GM12878 (cell line): Measurements from ENCODE around the gene MSI2. TPM values are rescaled to one million over a fixed set of nuclear protein-coding genes. Genes with fewer than 3 reads are reported as not detected.

Source experiments
- ATAC-seq: fragments of 200-7000 bp; cut with Tn5 transposase; 3 replicates; pipeline ENCODE4 v1.9.1; 2020; ENCODE audit warnings: mild to moderate bottlenecking, moderate library complexity
- BruUV-seq: library from RNA; stranded (reverse); fragments of 400-500 nt; replicated peaks from 2 replicates; lab custom pipeline; 2021; lab: Mats Ljungman, UMichigan
- CTCF ChIA-PET: fragments of 300-600 bp; sonication (Branson Sonifier 250); formaldehyde crosslinking; extraction: SDS; loops from one replicate; lab custom pipeline; 2021; ENCODE audit warnings: inconsistent platforms; lab: Yijun Ruan, JAX
- POLR2A ChIA-PET: fragments of 350-600 bp; formaldehyde crosslinking; extraction: SDS; loops from one replicate; lab custom pipeline; 2021; ENCODE audit warnings: inconsistent platforms; lab: Charles Lee
- RAD21 ChIA-PET: fragments of 300-600 bp; sonication (Branson Sonifier 250); formaldehyde crosslinking; loops from one replicate; lab custom pipeline; 2023; ENCODE audit warnings: antibody characterized with exemption; ENCODE audit not compliant: unreplicated experiment; lab: Charles Lee
- SMC1A ChIA-PET: fragments of 300-600 bp; sonication (Branson Sonifier 250); formaldehyde crosslinking; loops from one replicate; lab custom pipeline; 2023; ENCODE audit not compliant: unreplicated experiment, uncharacterized antibody; lab: Charles Lee
- DNase-seq: peaks from one replicate; pipeline ENCODE4 v3.0.0-alpha.2; 2011; ENCODE audit warnings: low read depth, low spot score
- FAIRE-seq: peaks from 3 replicates; lab custom pipeline; 2011; peaks lifted over from hg19 to GRCh38; lab: Jason Lieb, UNC
- H2AFZ ChIP-seq: 2 replicates; pipeline ENCODE4 v1.6.0; 2011; ENCODE audit warnings: low read depth, low read length, control low read depth; ENCODE audit not compliant: control insufficient read depth
- H3K27ac ChIP-seq: 2 replicates; pipeline ENCODE4 v1.5.1; 2011; ENCODE audit warnings: control low read depth; ENCODE audit not compliant: control insufficient read depth, insufficient read depth
- H3K27me3 ChIP-seq, 2 experiments: replicated peaks in 1 of 2; 2 replicates each; pipeline versions ENCODE4 v1.6.0 to v1.6.1; 2011; ENCODE audit warnings: low read length in 1 of 2; ENCODE audit not compliant: control insufficient read depth in 2 of 2, insufficient read depth in 2 of 2
- H3K36me3 ChIP-seq, 2 experiments: 2 replicates each; pipeline ENCODE4 v1.5.1; 2011; ENCODE audit warnings: low read length in 1 of 2; ENCODE audit not compliant: control insufficient read depth in 2 of 2, insufficient read depth in 2 of 2
- H3K4me1 ChIP-seq: 2 replicates; pipeline ENCODE4 v1.6.1; 2011; ENCODE audit warnings: mild to moderate bottlenecking, low read length, moderate library complexity, mixed read lengths; ENCODE audit not compliant: control insufficient read depth, insufficient read depth
- H3K4me2 ChIP-seq: 2 replicates; pipeline ENCODE4 v1.6.0; 2011; ENCODE audit warnings: control low read depth; ENCODE audit not compliant: control insufficient read depth, insufficient read depth
- H3K4me3 ChIP-seq: fragments of 200-600 bp; sonication (generic); 2 replicates; pipeline ENCODE4 v1.5.1; 2016
- H3K79me2 ChIP-seq: 2 replicates; pipeline ENCODE4 v1.6.0; 2011; ENCODE audit warnings: low read length; ENCODE audit not compliant: control insufficient read depth, insufficient read depth
- H3K9ac ChIP-seq: 2 replicates; pipeline ENCODE4 v1.8.0; 2011; ENCODE audit warnings: low read length, control low read depth, mixed read lengths; ENCODE audit not compliant: control insufficient read depth, insufficient read depth
- H3K9me3 ChIP-seq: replicated peaks from 3 replicates; pipeline ENCODE4 v1.5.1; 2011; ENCODE audit warnings: mild to moderate bottlenecking, low read length; ENCODE audit not compliant: control insufficient read depth, insufficient read depth
- H4K20me1 ChIP-seq: 2 replicates; pipeline ENCODE4 v1.6.0; 2011; ENCODE audit not compliant: control insufficient read depth, insufficient read depth
- ETV6 ChIP-seq, 2 experiments: fragments of 450-650 bp in 1 of 2; IDR thresholded peaks in 1 of 2; conservative IDR thresholded peaks in 1 of 2; 2 replicates each; pipeline ENCODE4 v1.6.1; 2014; ENCODE audit warnings: antibody characterized with exemption in 1 of 2, borderline replicate concordance in 1 of 2, low read depth in 1 of 2, mild to moderate bottlenecking in 1 of 2, moderate library complexity in 1 of 2
- FOXK2 ChIP-seq: fragments of 450-650 bp; IDR thresholded peaks from 2 replicates; pipeline ENCODE4 v1.6.1; 2017; ENCODE audit warnings: mild to moderate bottlenecking, moderate library complexity
- FOXM1 ChIP-seq: IDR thresholded peaks from 2 replicates; pipeline ENCODE4 v1.6.1; 2012; ENCODE audit warnings: low read depth, mild to moderate bottlenecking, inconsistent platforms, low read length, moderate library complexity
- NFYA ChIP-seq: IDR thresholded peaks from 2 replicates; pipeline ENCODE4 v1.6.1; 2011; ENCODE audit warnings: low read depth, mild to moderate bottlenecking, low read length, improper control_type of control experiment, borderline replicate concordance
- PAX8 ChIP-seq: fragments of 450-650 bp; IDR thresholded peaks from 2 replicates; pipeline ENCODE4 v1.6.1; 2017; ENCODE audit warnings: mild to moderate bottlenecking, moderate library complexity
- POLR2AphosphoS5 ChIP-seq: IDR thresholded peaks from 2 replicates; pipeline ENCODE4 v1.6.1; 2011; ENCODE audit warnings: mild to moderate bottlenecking, low read length, inconsistent platforms
- SMAD1 ChIP-seq: fragments of 450-650 bp; IDR thresholded peaks from 2 replicates; pipeline ENCODE4 v1.6.1; 2018; ENCODE audit warnings: mild to moderate bottlenecking, low read depth; ENCODE audit not compliant: partially characterized antibody
- SMAD5 ChIP-seq: IDR thresholded peaks from 2 replicates; pipeline ENCODE4 v1.6.1; 2016; ENCODE audit warnings: antibody characterized with exemption, low read depth
- TCF12 ChIP-seq: IDR thresholded peaks from 2 replicates; pipeline ENCODE4 v1.6.1; 2011; ENCODE audit warnings: low read depth, mild to moderate bottlenecking, low read length
- ZNF207 ChIP-seq: fragments of 450-650 bp; IDR thresholded peaks from 2 replicates; pipeline ENCODE4 v1.6.1; 2014; ENCODE audit warnings: antibody characterized with exemption, mild to moderate bottlenecking, borderline replicate concordance
- WGBS: methylation state at CpG from one replicate; pipeline ENCODE4 v1.1.6; 2016; ENCODE audit warnings: low lambda C conversion rate; ENCODE audit not compliant: insufficient replicate concordance, insufficient coverage; ENCODE audit errors: missing lambda C conversion rate; 5-methylcytosine and 5-hydroxymethylcytosine counted together
- in situ Hi-C: fragments of 300-500 bp; cut with MboI; formaldehyde crosslinking; loops from 9 replicates; pipeline ENCODE4 v1.14.3; 2018; ENCODE audit warnings: mixed read lengths
- intact Hi-C: fragments of 100-400 bp; cut with micrococcal nuclease; formaldehyde crosslinking; loops from one replicate; pipeline ENCODE4 v1.14.2; 2022; ENCODE audit not compliant: unreplicated experiment
- polyA plus RNA-seq, 11 experiments: library from polyadenylated mRNA; depleted of rRNA in 4 of 11; unstranded in 6 of 11; stranded (reverse) in 5 of 11; fragments of >200 nt; fragmentation: Nextera tagmentation in 4 of 11; fragmentation: Illumina TruSeq in 1 of 11; extraction: Ambion mirVana in 4 of 11; extraction: Trizol in 1 of 11; gene quantifications; 1 replicate in 1 of 11; 2 replicates in 10 of 11; pipeline versions ENCODE4 v1.2.1 to v1.2.3, GENCODE V29; 2011 to 2016; ENCODE audit warnings: inconsistent platforms in 2 of 11, missing spikeins in 2 of 11, low read depth in 1 of 11
- total RNA-seq, 4 experiments: library from RNA; depleted of rRNA in 3 of 4; stranded (reverse); fragments of >200 nt in 3 of 4; fragmentation: Illumina TruSeq in 1 of 4; extraction: Trizol in 1 of 4; gene quantifications; 2 replicates each; pipeline versions ENCODE4 v1.2.1 to v1.2.3, GENCODE V29; 2013 to 2021
- TF ChIP-seq, protein P1 (sequence below): fragments of 450-650 bp; IDR thresholded peaks from 2 replicates; pipeline ENCODE4 v1.6.1; 2017; ENCODE audit warnings: mild to moderate bottlenecking
- TF ChIP-seq, protein P2 (sequence below): fragments of 150-350 bp; IDR thresholded peaks from 2 replicates; pipeline ENCODE4 v1.6.1; 2016; ENCODE audit warnings: low read depth, low read length
- TF ChIP-seq, protein P3 (sequence below): fragments of 450-650 bp; IDR thresholded peaks from 2 replicates; pipeline ENCODE4 v1.6.1; 2016; ENCODE audit warnings: mild to moderate bottlenecking
- TF ChIP-seq, protein P4 (sequence below): fragments of 450-650 bp; IDR thresholded peaks from 2 replicates; pipeline ENCODE4 v1.6.1; 2017; ENCODE audit warnings: mild to moderate bottlenecking, low read depth, inconsistent platforms; ENCODE audit not compliant: poor library complexity, severe bottlenecking

MSI2 gene
- total and polyA plus RNA-seq, 10 of the 15 experiments (the other 5 are each of a cell fraction or from before 2014, with no cell fraction given) = 6.1 to 76.1 (median 42.0) TPM

DNA sequence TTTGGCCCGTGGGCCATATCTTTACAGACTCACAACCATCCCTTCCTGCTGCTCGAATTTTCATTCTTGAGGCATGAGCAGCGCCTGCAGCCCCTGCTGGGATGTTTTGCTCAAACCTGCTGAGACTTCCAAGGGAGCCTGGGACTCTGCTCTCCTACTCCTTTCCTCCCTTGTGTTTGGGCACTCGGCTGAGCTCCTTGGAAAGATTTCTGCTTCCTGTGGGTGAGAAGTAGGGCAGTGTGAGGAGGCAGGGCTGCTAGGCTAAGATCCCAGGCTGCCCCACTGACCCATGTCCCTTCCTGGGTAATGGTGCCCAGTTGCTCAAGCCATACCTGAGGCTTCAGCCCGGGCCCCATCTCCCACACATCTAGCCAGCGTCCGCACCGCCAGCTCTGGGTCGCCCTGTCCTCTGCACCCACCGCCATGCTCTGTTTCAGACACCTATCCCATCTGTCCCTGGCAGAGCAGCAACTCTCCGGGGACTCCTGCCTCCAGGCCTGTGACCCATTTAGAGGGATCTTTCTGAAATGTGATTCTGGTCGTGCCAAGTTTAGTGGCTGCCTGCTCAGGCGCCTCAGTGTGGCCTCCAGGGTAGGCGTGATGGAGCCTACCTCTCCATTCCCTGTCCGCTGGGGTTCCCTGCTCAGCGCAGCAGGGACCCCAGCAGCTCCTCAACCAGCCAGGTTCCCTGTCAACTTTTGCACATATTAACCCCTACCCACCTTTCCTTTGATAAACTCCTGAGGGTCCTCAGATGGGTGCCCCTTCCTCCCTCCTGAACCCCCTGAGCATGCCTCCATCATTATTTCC is 298.7 kb downstream of the MSI2 start:
- RAD21 ChIA-PET = no interaction called here
- Histone ChIP-seq H3K4me1 (peaks cover 36% of the 10 kb centered on the region), H2AFZ (no peak overlapping the region), H3K9me3 (no peaks in the 10 kb centered on the region), H3K79me2 (peaks cover 17% of the 10 kb centered on the region), H3K4me2 (no peak overlapping the region), H3K4me3 (no peak overlapping the region), H4K20me1 (no peaks in the 10 kb centered on the region), H3K27ac (no peak overlapping the region), H3K36me3 (peaks cover 4 to 7% of the 10 kb centered on the region in 2 experiments; a peak in 2 of 4 replicates), H3K9ac (no peak overlapping the region), H3K27me3 (no peaks in the 10 kb centered on the region)
- intact Hi-C loops = no loop called here
- in situ Hi-C loops = no loop called here
- SMC1A ChIA-PET = interaction anchor here (2.0 kb wide), 1 partner anchor 14 kb away, joined by 4 read pairs; no protein-coding TSS in a partner anchor
- POLR2A ChIA-PET = no interaction called here
- CTCF ChIA-PET = interaction anchor here (0.8 to 4.8 kb wide), 2 partner anchors 13 to 311 kb away, joined by 3 to 38 read pairs; no protein-coding TSS in a partner anchor
- BruUV-seq = no TSS peak
- WGBS = 88% methylated on average over 16 of the region's 16 CpGs
- DNase-seq (no peak), ATAC-seq (no peak), FAIRE-seq (no peak)
- TF ChIP-seq TCF12 = no peak
- TF ChIP-seq NFYA = no peak
- TF ChIP-seq, protein P1, sequence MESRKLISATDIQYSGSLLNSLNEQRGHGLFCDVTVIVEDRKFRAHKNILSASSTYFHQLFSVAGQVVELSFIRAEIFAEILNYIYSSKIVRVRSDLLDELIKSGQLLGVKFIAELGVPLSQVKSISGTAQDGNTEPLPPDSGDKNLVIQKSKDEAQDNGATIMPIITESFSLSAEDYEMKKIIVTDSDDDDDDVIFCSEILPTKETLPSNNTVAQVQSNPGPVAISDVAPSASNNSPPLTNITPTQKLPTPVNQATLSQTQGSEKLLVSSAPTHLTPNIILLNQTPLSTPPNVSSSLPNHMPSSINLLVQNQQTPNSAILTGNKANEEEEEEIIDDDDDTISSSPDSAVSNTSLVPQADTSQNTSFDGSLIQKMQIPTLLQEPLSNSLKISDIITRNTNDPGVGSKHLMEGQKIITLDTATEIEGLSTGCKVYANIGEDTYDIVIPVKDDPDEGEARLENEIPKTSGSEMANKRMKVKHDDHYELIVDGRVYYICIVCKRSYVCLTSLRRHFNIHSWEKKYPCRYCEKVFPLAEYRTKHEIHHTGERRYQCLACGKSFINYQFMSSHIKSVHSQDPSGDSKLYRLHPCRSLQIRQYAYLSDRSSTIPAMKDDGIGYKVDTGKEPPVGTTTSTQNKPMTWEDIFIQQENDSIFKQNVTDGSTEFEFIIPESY = no peak
- TF ChIP-seq, protein P2, sequence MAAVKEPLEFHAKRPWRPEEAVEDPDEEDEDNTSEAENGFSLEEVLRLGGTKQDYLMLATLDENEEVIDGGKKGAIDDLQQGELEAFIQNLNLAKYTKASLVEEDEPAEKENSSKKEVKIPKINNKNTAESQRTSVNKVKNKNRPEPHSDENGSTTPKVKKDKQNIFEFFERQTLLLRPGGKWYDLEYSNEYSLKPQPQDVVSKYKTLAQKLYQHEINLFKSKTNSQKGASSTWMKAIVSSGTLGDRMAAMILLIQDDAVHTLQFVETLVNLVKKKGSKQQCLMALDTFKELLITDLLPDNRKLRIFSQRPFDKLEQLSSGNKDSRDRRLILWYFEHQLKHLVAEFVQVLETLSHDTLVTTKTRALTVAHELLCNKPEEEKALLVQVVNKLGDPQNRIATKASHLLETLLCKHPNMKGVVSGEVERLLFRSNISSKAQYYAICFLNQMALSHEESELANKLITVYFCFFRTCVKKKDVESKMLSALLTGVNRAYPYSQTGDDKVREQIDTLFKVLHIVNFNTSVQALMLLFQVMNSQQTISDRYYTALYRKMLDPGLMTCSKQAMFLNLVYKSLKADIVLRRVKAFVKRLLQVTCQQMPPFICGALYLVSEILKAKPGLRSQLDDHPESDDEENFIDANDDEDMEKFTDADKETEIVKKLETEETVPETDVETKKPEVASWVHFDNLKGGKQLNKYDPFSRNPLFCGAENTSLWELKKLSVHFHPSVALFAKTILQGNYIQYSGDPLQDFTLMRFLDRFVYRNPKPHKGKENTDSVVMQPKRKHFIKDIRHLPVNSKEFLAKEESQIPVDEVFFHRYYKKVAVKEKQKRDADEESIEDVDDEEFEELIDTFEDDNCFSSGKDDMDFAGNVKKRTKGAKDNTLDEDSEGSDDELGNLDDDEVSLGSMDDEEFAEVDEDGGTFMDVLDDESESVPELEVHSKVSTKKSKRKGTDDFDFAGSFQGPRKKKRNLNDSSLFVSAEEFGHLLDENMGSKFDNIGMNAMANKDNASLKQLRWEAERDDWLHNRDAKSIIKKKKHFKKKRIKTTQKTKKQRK = no peak
- no peak for TF ChIP-seq ETV6 (conservative IDR thresholded peaks at IDR 0.05 in 1 of 2, IDR thresholded peaks at IDR 0.05 in 1 of 2; ENCODE audit: borderline replicate concordance in 1 of 2, low read depth in 1 of 2)
- no peak for TF ChIP-seq SMAD1
- TF ChIP-seq, protein P3, sequence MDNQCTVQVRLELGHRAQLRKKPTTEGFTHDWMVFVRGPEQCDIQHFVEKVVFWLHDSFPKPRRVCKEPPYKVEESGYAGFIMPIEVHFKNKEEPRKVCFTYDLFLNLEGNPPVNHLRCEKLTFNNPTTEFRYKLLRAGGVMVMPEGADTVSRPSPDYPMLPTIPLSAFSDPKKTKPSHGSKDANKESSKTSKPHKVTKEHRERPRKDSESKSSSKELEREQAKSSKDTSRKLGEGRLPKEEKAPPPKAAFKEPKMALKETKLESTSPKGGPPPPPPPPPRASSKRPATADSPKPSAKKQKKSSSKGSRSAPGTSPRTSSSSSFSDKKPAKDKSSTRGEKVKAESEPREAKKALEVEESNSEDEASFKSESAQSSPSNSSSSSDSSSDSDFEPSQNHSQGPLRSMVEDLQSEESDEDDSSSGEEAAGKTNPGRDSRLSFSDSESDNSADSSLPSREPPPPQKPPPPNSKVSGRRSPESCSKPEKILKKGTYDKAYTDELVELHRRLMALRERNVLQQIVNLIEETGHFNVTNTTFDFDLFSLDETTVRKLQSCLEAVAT = no peak
- no peak for TF ChIP-seq ZNF207
- no peak for TF ChIP-seq SMAD5
- no peak for TF ChIP-seq FOXK2
- TF ChIP-seq POLR2AphosphoS5 = no peak
- TF ChIP-seq, protein P4, sequence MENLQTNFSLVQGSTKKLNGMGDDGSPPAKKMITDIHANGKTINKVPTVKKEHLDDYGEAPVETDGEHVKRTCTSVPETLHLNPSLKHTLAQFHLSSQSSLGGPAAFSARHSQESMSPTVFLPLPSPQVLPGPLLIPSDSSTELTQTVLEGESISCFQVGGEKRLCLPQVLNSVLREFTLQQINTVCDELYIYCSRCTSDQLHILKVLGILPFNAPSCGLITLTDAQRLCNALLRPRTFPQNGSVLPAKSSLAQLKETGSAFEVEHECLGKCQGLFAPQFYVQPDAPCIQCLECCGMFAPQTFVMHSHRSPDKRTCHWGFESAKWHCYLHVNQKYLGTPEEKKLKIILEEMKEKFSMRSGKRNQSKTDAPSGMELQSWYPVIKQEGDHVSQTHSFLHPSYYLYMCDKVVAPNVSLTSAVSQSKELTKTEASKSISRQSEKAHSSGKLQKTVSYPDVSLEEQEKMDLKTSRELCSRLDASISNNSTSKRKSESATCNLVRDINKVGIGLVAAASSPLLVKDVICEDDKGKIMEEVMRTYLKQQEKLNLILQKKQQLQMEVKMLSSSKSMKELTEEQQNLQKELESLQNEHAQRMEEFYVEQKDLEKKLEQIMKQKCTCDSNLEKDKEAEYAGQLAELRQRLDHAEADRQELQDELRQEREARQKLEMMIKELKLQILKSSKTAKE = no peak
- TF ChIP-seq PAX8 = no peak
- no peak for TF ChIP-seq FOXM1
